ENCODE results near the gene CASK.
A peak's percentile ranks its signal among the peaks of the same experiment; 100 is the strongest.
"Not testable (repeated sequence)": the region's sequence is repeated elsewhere in the genome, so short reads cannot be mapped to it uniquely, and the experiment has no call there.

Gene CASK

GRCh38 chrX:41619221-41619620 lies 304.1 kb downstream of the CASK start:
- Mint-ChIP-seq H3K36me3 (peaks cover 4% of the 10 kb centered on the region), H3K4me1 (no peaks in the 10 kb centered on the region), H3K4me3 (no peak overlapping the region), H3K27ac (no peak overlapping the region), H3K9me3 (no peaks in the 10 kb centered on the region), H3K27me3 (no peaks in the 10 kb centered on the region)
- DNase-seq (ENCODE audit: low spot score in 2 of 2) (no peak), ATAC-seq (ENCODE audit: low read depth) (no peak)

GRCh38 chrX:41616935-41617334 lies 306.4 kb downstream of the CASK start:
- DNase-seq (ENCODE audit: low spot score in 2 of 2) = no peak
- ATAC-seq (ENCODE audit: low read depth) = no peak
- H3K36me3 Mint-ChIP-seq = peaks cover 2% of the 10 kb centered on the region

GRCh38 chrX:41616255-41616654 lies 307.1 kb downstream of the CASK start:
- H3K27me3 Mint-ChIP-seq = no peaks in the 10 kb centered on the region
- no peak overlapping the region for H3K4me3 Mint-ChIP-seq
- no peaks in the 10 kb centered on the region for H3K4me1 Mint-ChIP-seq
- no peaks in the 10 kb centered on the region for H3K9me3 Mint-ChIP-seq
- H3K36me3 Mint-ChIP-seq = peaks cover 2% of the 10 kb centered on the region
- H3K27ac Mint-ChIP-seq = no peak overlapping the region
- no peak for DNase-seq (ENCODE audit: low spot score in 2 of 2)
- no peak for ATAC-seq (ENCODE audit: low read depth)

More at GRCh38 chrX:41616935-41617334, 306.4 kb downstream of the CASK start:
- no peaks in the 10 kb centered on the region for H3K27me3 Mint-ChIP-seq
- H3K4me3 Mint-ChIP-seq = no peak overlapping the region
- no peak overlapping the region for H3K27ac Mint-ChIP-seq
- no peaks in the 10 kb centered on the region for H3K4me1 Mint-ChIP-seq
- H3K9me3 Mint-ChIP-seq = no peaks in the 10 kb centered on the region

GRCh38 chrX:41608244-41608643 lies 315.1 kb downstream of the CASK start:
- Mint-ChIP-seq H3K36me3 (peaks cover 7% of the 10 kb centered on the region), H3K9me3 (no peaks in the 10 kb centered on the region), H3K27ac (peak overlapping the region; percentile 36), H3K27me3 (no peaks in the 10 kb centered on the region), H3K4me3 (no peak overlapping the region), H3K4me1 (peaks cover 10% of the 10 kb centered on the region)
- ATAC-seq (ENCODE audit: low read depth) (no peak), DNase-seq (ENCODE audit: low spot score in 2 of 2) (no peak)

GRCh38 chrX:41607264-41607832 lies 316.0 kb downstream of the CASK start:
- Mint-ChIP-seq H3K27ac (peak overlapping the region; percentile 36), H3K27me3 (no peaks in the 10 kb centered on the region), H3K36me3 (peaks cover 7% of the 10 kb centered on the region), H3K9me3 (no peaks in the 10 kb centered on the region), H3K4me3 (no peak overlapping the region), H3K4me1 (peaks cover 10% of the 10 kb centered on the region)
- no peak for DNase-seq (ENCODE audit: low spot score in 2 of 2)
- ATAC-seq (ENCODE audit: low read depth) = no peak

GRCh38 chrX:41606057-41606456 lies 317.3 kb downstream of the CASK start:
- H3K27ac Mint-ChIP-seq; H3K4me3 Mint-ChIP-seq; H3K36me3 Mint-ChIP-seq; ATAC-seq (ENCODE audit: low read depth); H3K4me1 Mint-ChIP-seq; H3K27me3 Mint-ChIP-seq; H3K9me3 Mint-ChIP-seq; DNase-seq (ENCODE audit: low spot score in 2 of 2): not testable (repeated sequence)

- Mint-ChIP-seq H3K27ac (no peak overlapping the region), H3K27me3 (no peaks in the 10 kb centered on the region), H3K4me3 (peak overlapping the region; percentile 27), H3K36me3 (peaks cover 10% of the 10 kb centered on the region), H3K4me1 (peaks cover 10% of the 10 kb centered on the region), H3K9me3 (peaks cover 2% of the 10 kb centered on the region)
- ATAC-seq (ENCODE audit: low read depth) = peak; percentile 45
- DNase-seq (ENCODE audit: low spot score in 2 of 2) = no peak
Observed at GRCh38 chrX:41604766-41605543, 318.4 kb downstream of the CASK start.

- no peaks in the 10 kb centered on the region for H3K27me3 Mint-ChIP-seq
- ATAC-seq (ENCODE audit: low read depth) (no peak), DNase-seq (ENCODE audit: low spot score in 2 of 2) (no peak)
- peaks cover 6% of the 10 kb centered on the region for H3K36me3 Mint-ChIP-seq
- peaks cover 10% of the 10 kb centered on the region for H3K4me1 Mint-ChIP-seq
- H3K4me3 Mint-ChIP-seq = peak overlapping the region; percentile 11
- peaks cover 2% of the 10 kb centered on the region for H3K9me3 Mint-ChIP-seq
- peak overlapping the region; percentile 60 for H3K27ac Mint-ChIP-seq
Observed at GRCh38 chrX:41604177-41604576, 319.2 kb downstream of the CASK start.

- no peak for DNase-seq (ENCODE audit: low spot score in 2 of 2)
- H3K27ac Mint-ChIP-seq = no peak overlapping the region
- H3K36me3 Mint-ChIP-seq = peaks cover 6% of the 10 kb centered on the region
- H3K4me3 Mint-ChIP-seq = no peak overlapping the region
- no peak for ATAC-seq (ENCODE audit: low read depth)
- no peaks in the 10 kb centered on the region for H3K27me3 Mint-ChIP-seq
- peaks cover 10% of the 10 kb centered on the region for H3K4me1 Mint-ChIP-seq
- peaks cover 2% of the 10 kb centered on the region for H3K9me3 Mint-ChIP-seq
Observed at GRCh38 chrX:41603596-41603995, 319.8 kb downstream of the CASK start.

- ATAC-seq (ENCODE audit: low read depth) (no peak), DNase-seq (ENCODE audit: low spot score in 2 of 2) (no peak)
- no peak overlapping the region for H3K27ac Mint-ChIP-seq
- H3K4me1 Mint-ChIP-seq = peaks cover 10% of the 10 kb centered on the region
- peaks cover 5% of the 10 kb centered on the region for H3K36me3 Mint-ChIP-seq
- peaks cover 2% of the 10 kb centered on the region for H3K9me3 Mint-ChIP-seq
- no peaks in the 10 kb centered on the region for H3K27me3 Mint-ChIP-seq
- no peak overlapping the region for H3K4me3 Mint-ChIP-seq
Observed at GRCh38 chrX:41602816-41603345, 320.5 kb downstream of the CASK start.

GRCh38 chrX:41600291-41600690 lies 323.1 kb downstream of the CASK start:
- Mint-ChIP-seq H3K27me3 (no peaks in the 10 kb centered on the region), H3K9me3 (peaks cover 2% of the 10 kb centered on the region), H3K27ac (no peak overlapping the region), H3K4me3 (no peak overlapping the region), H3K36me3 (peaks cover 5% of the 10 kb centered on the region), H3K4me1 (peaks cover 8% of the 10 kb centered on the region)
- ATAC-seq (ENCODE audit: low read depth) = no peak
- DNase-seq (ENCODE audit: low spot score in 2 of 2) = no peak

- Mint-ChIP-seq H3K4me3 (no peak overlapping the region), H3K27ac (no peak overlapping the region), H3K36me3 (peaks cover 5% of the 10 kb centered on the region), H3K4me1 (peaks cover 8% of the 10 kb centered on the region), H3K27me3 (no peaks in the 10 kb centered on the region), H3K9me3 (peaks cover 2% of the 10 kb centered on the region)
- ATAC-seq (ENCODE audit: low read depth) = no peak
- no peak for DNase-seq (ENCODE audit: low spot score in 2 of 2)
Observed at GRCh38 chrX:41599507-41599906, 323.8 kb downstream of the CASK start.

- H3K4me1 Mint-ChIP-seq = peaks cover 10% of the 10 kb centered on the region
- DNase-seq (ENCODE audit: low spot score in 2 of 2) (no peak), ATAC-seq (ENCODE audit: low read depth) (peak; percentile 92)
- H3K9me3 Mint-ChIP-seq = peaks cover 2% of the 10 kb centered on the region
- H3K36me3 Mint-ChIP-seq = peaks cover 5% of the 10 kb centered on the region
- peak overlapping the region; percentile 20 for H3K27ac Mint-ChIP-seq
- no peaks in the 10 kb centered on the region for H3K27me3 Mint-ChIP-seq
- H3K4me3 Mint-ChIP-seq = no peak overlapping the region
Observed at GRCh38 chrX:41596596-41596995, 326.8 kb downstream of the CASK start.

GRCh38 chrX:41594634-41595033 lies 328.7 kb downstream of the CASK start:
- no peak overlapping the region for H3K4me3 Mint-ChIP-seq
- no peak overlapping the region for H3K27ac Mint-ChIP-seq
- DNase-seq (ENCODE audit: low spot score in 2 of 2) = no peak
- H3K36me3 Mint-ChIP-seq = peaks cover 3% of the 10 kb centered on the region
- H3K27me3 Mint-ChIP-seq = no peaks in the 10 kb centered on the region
- peak; percentile 31 for ATAC-seq (ENCODE audit: low read depth)
- no peaks in the 10 kb centered on the region for H3K9me3 Mint-ChIP-seq
- H3K4me1 Mint-ChIP-seq = peaks cover 13% of the 10 kb centered on the region
